PFSK-1 (cell line): ENCODE data around the gene TATDN2.

Experiments
- FOXP2 ChIP-seq: optimal IDR thresholded peaks from 2 replicates; pipeline ENCODE3; 2011; ENCODE audit warnings: borderline replicate concordance, control low read depth, inconsistent platforms; ENCODE audit not compliant: insufficient read depth; ENCODE audit errors: extremely low read length, extremely low read depth
- POLR2AphosphoS5 ChIP-seq: IDR thresholded peaks from 2 replicates; pipeline ENCODE4 v1.6.1; 2012; ENCODE audit warnings: low read depth, mild to moderate bottlenecking, control low read depth, low read length, moderate library complexity
- REST ChIP-seq, 2 experiments: IDR thresholded peaks; 2 replicates each; pipeline versions ENCODE4 v1.6.1 to v1.8.0; 2011 to 2012; ENCODE audit warnings: low read depth in 2 of 2, low read length in 2 of 2, control low read depth in 1 of 2, inconsistent platforms in 1 of 2, mild to moderate bottlenecking in 1 of 2, moderate library complexity in 1 of 2; ENCODE audit not compliant: insufficient read depth in 1 of 2
- SIN3A ChIP-seq: IDR thresholded peaks from 2 replicates; pipeline ENCODE4 v1.6.1; 2012; ENCODE audit warnings: mild to moderate bottlenecking, low read length, moderate library complexity, borderline replicate concordance; ENCODE audit not compliant: insufficient read depth
- TAF1 ChIP-seq: IDR thresholded peaks from 2 replicates; pipeline ENCODE4 v1.6.1; 2012; ENCODE audit warnings: low read length, control low read depth, borderline replicate concordance; ENCODE audit not compliant: insufficient read depth

GRCh38 chr3:10311710-10312109 lies 63.5 kb downstream of the TATDN2 start:
- no peak for TF ChIP-seq REST (IDR thresholded peaks at IDR 0.05; ENCODE audit: insufficient read depth in 1 of 2, low read depth in 2 of 2, low read length in 2 of 2)
- TF ChIP-seq POLR2AphosphoS5 = no peak
- TF ChIP-seq SIN3A = no peak
- TF ChIP-seq TAF1 = no peak
- no peak for TF ChIP-seq FOXP2
